Activated gamma-delta T cell (primary cell): ENCODE measurements around the gene OR13H1.
"Not testable (repeated sequence)": the region's sequence is repeated elsewhere in the genome, so short reads cannot be mapped to it uniquely, and the experiment has no call there.

ENCODE experiments used
- DNase-seq: peaks from one replicate; lab custom pipeline; 2025; lab: John Stamatoyannopoulos, UW
- total RNA-seq, 2 donors: gene quantifications; one replicate each; lab custom pipeline; 2026; lab: John Stamatoyannopoulos, UW

The OR13H1 gene, protein sequence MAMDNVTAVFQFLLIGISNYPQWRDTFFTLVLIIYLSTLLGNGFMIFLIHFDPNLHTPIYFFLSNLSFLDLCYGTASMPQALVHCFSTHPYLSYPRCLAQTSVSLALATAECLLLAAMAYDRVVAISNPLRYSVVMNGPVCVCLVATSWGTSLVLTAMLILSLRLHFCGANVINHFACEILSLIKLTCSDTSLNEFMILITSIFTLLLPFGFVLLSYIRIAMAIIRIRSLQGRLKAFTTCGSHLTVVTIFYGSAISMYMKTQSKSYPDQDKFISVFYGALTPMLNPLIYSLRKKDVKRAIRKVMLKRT
- 0 reads per million in 2 donors for total RNA-seq

DNA sequence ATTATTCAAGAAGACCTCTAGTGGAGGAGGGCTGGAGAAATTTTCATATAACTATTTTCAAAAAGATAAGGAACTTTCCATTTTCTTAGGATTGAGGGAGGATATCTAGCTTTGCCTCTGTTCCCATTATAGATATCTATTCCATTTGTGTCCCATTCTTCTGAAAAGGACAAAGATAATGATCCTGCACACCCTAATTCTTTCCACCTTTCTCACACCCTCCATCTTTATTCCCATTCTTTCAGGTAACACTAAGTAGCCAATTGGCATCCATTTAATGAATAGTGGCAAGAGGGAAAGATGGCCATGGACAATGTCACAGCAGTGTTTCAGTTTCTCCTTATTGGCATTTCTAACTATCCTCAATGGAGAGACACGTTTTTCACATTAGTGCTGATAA, at the start of gene OR13H1:
TSS of gene OR13H1 (plus strand) at position 301 of the 400 bp plus-strand sequence. CDS start at position 301, 0 bp downstream.
- DNase-seq, result no peak

DNA sequence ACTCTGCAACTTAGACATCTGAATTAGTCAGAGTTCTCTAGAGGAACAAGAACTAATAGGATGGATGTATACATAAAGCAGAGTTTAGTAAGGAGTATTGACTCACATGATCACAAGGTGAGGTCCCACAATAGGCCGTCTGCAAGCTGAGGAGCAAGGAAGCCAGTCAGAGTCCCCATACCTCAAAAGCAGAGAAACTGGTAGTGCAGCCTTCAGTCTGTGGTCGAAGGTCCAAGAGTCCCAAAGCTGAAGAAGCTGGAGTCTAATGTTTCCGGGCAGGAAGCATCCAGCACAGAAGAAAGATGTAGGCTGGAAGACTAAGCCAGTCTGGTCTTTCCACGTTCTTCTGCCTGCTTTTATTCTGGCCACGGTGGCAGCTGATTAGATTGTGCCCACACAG, 42.3 kb upstream of the OR13H1 start:
- DNase-seq, result not testable (repeated sequence)

DNA sequence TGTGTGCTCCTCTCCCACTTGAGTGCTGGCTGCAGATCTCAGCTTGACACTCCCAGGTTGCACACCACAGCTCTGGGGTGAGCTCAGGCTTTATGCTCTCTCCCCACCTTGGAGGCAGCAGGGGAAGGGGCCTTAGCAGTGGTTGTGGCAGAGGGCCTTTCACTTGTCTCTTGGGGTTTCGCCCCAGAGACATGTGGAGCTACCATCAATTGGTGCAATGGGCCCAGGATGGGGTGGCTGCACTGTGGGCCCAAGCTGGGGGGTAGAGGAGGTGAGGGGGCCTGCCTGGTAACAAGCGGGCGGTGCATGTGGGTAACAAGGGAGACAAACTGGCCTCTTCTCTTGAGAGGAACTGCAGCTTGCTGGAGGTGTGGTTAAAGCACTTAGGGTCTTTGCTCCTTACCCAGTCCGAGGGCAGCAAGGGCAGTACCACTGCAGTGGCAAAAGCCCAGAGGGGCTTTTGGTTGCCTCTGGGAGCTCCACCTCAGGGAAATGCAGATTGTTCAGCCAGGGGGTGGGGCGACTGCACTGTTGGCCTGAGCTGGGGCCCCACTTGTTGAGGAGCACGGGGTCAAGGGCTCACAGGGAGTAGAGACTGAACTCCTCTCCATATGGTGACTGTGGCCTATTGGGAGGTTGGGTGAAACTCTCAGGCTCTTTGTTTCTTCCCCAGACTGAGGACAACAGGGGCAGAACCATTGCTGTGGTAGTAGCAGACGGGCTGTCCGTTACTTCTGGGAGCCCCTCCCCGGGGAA, 30.5 kb upstream of the OR13H1 start:
- no peak for DNase-seq

DNA sequence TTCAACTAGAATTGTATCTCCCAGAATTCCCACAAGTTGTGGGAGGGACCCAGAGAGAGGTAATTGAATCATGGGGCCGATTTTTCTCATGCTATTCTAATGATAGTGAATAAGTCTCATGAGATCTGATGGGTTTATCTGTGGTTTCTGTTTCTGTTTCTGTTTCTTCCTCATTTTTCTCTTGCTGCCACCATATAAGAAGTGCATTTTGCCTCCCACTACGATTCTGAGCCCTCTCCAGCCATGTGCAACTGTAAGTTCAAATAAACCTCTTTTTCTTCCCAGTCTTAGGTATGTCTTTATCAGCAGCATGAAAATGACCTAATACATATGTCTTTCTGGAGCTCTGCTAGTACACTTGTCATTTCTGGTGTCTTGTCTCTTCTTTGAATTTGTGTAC, 22.1 kb upstream of the OR13H1 start:
- no peak for DNase-seq

DNA sequence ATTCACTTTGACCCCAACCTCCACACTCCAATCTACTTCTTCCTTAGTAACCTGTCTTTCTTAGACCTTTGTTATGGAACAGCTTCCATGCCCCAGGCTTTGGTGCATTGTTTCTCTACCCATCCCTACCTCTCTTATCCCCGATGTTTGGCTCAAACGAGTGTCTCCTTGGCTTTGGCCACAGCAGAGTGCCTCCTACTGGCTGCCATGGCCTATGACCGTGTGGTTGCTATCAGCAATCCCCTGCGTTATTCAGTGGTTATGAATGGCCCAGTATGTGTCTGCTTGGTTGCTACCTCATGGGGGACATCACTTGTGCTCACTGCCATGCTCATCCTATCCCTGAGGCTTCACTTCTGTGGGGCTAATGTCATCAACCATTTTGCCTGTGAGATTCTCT, 344 bp downstream of the OR13H1 start:
- no peak for DNase-seq

DNA sequence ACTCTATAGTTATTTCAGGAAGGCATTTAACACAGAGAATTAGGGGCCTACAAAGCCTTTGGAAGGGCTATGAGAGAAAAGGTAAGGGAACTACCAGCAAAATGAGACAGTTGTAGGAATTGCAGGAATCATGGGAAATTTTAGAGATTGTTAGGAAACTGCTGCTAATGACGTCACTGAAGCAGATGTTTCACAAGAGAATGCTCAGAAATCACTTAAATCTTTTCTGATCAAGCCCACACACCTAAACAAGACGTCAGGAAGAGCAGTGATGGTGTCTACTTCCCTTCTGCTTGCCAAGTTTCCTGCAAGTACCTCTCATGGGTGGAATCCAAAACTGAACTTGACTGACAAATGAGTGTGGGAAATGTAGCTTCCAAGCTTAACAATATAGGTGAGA, 5.1 kb downstream of the OR13H1 start:
- no peak for DNase-seq

DNA sequence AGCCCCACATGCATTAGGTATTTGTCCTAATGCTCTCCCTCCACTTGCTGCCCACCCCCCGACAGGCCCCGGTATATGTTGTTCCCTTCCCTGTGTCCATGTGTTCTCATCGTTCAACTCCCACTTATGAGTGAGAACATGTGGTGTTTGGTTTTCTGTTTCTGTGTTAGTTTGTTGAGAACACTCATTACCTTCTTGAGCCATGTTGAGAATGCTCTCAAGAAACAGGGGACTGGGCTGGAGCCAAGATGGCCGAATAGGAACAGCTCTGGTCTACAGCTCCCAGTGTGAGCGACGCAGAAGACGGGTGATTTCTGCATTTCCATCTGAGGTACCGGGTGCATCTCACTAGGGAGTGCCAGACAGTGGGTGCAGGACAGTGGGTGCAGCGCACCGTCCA, 8.6 kb downstream of the OR13H1 start:
- DNase-seq, result not testable (repeated sequence)

DNA sequence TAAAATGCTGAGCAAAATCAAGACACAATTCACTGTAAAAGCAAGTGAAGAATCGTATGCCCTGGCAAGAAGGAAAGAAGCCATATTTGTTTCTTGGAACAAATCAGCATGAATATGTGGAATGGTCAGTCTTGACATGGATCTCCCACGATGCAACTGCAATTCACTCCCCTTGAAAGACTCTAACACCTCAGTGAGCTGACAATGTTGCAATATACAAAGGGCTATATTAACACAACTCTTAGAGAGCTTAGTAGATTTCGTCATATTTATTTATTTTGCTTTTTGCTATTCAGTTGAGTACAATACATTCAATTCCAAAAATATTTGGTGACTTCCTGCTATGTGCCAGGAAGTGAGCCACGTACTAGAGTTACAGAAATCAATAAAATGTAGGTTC, 14.7 kb downstream of the OR13H1 start:
- DNase-seq, result no peak

DNA sequence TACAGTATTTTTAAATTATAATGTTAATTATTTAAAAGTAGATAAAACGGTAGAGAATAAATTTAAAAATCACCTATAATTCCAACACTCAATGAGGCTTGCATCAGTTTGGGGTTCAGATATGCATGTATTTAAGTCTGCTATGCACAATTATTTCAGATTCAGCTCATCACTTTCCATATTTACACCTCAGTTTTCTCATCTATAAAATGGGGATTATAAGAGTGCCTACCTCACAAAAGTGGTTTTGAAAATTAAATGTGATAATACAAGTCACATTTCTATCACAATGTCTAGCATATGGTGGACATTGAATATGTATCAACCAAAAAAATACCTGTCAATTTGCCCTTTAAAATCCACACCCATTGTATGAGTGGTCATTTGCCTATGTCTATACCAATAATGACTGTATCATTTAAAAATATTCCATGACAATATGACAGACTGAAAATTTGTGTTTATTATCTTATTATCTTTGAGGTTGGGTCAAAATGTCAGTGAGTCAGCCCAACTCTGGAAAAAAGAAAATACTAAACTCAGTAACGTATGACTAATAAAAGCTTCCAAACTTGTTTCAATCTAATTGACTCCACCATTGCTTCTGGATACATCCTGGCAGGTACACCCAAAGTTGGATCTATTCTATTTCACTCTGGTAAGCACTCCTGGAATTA, 20.8 kb downstream of the OR13H1 start:
- DNase-seq, result no peak

DNA sequence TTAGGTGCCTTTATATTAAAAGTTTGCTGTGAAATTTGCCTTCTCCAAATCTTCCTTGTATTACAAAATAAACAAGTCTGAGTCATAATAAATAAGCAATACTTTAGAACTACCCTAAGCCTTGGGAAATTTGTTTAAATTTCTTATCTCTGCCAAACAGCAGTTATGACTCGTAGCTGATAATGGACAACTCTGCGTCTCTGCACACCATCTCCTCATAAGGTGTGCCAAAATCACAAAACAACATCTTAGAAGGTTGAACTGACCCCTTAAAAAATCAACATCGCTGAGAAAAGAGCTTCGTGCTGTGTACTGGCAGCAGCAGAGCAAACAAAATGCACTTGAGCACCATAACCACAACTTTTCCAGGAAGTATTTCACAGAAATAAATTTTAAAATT, 22.0 kb downstream of the OR13H1 start:
- DNase-seq, result no peak

DNA sequence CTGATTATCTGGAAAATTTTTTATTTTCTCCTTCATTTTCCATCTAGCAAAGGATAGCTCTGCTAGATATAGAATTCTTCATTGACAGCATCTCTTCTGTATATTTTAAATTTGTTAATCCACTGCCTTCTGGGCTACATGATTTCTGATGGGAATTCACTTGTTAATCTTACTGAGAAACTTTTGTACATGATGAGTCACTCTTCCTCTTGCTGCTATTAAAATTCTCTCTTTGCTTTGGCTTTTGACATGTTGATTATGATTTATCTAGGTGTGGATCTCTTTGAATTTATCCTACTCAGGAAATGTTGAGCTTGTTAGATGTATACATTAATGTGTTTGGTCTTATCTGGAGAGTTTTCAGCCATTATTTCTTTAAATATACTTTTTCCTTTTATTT, 27.5 kb downstream of the OR13H1 start:
- DNase-seq, result no peak

DNA sequence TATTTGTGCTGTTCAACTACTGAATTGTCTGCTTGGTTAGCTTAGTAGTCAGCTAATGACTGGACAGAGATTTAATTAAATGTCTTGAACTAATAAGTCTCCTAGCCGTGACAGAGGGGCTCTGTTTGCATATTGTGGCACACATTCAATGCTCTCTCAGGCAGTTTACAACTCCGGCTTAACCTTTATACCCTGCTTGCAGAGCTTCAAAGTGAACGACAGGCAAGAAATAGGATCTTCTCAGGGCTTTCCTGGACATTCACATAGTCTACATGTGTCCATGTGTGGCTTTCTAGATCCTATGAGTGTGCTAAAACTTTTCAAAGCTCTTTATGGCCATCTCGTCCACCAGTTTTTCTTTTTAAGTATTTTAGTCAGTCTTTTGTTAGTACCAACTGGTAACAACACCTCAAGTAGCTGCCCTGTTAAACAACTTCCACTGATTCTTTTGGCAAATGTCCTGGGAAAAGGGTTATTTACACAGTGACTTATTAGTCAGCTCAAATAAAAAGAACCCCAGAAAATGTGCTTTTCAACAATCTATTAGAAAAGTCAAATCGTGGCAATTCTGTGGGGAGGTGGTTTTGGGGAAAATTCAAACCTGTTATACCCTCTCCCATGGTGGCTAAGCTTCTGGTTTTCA, 28.6 kb downstream of the OR13H1 start:
- no peak for DNase-seq

DNA sequence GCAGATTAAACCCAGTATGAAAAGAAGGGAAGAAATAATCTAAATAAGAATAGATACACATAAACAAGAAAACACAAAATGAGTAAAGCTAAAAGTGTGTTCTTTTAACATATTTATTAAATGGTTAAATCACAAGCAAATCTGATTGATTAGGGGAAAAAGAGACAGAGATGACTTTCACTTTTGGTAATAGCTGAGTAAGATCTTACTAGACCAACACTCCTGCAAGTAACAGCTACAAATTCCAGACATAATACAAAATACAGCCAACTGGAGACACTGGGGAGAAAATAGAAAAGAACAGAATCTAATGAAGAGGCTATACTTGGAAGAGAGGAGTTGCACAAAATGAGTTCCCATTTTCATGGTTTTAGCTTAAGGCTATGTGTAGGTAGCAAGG, 33.5 kb downstream of the OR13H1 start:
- no peak for DNase-seq

DNA sequence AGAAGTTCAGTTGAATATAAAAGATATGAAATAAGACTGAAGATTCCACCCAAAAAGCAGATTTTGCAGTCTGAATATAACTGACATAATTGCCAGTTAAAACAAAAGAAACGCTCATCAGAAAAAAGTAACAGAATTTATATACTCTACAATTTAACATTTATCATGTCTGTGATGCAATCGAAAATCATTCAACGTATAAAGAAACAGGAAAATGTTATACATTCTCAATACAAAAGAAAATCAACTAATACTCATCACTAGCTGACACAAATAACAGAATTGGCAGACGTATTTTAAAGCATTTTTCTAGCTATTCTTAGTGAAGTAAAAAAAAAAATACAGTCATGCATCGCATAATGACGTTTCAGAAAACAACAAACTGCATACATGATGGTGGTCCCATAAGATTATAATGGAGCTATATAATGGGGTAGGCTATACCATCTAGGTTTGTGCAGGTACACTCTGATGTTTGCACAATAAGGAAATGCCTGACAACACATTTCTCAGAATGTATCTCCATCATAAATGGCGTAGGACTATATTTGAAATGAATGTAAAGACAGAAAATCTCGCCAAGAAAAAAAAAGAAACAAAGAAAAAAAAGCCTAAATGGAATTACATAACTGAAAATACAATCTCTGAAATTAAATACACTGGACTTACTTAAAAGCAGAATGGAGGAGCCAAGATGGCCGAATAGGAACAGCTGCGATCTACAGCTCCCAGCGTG, 34.3 kb downstream of the OR13H1 start:
- no peak for DNase-seq

DNA sequence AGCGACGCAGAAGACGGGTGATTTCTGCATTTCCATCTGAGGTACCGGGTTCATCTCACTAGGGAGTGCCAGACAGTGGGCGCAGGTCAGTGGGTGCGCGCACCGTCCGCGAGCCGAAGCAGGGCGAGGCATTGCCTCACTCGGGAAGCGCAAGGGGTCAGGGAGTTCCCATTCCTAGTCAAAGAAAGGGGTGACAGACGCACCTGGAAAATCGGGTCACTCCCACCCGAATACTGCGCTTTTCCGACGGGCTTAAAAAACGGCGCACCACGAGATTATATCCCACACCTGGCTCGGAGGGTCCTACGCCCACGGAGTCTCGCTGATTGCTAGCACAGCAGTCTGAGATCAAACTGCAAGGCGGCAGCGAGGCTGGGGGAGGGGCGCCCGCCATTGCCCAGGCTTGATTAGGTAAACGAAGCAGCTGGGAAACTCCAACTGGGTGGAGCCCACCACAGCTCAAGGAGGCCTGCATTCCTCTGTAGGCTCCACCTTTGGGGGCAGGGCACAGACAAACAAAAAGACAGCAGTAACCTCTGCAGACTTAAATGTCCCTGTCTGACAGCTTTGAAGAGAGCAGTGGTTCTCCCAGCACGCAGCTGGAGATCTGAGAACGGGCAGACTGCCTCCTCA, 35.0 kb downstream of the OR13H1 start:
- DNase-seq, result not testable (repeated sequence)

DNA sequence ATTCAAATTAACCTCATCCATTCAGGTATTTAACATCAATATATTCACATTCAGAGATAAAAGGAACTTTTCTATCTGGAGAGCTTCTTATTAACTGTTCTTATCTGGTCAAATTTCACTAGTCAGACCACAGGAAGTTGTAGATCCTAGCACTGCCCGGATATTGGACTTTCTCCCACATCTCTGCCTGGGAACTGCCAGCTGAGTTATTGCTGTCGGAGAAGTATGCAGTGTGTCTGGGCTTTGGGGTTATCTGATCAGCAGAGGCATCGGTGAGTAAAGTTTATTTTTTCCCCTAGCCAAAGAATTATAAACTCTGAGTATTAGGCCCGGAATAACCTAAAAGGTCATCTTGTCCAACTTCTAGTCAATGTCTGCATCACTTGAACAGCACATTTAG, 45.1 kb downstream of the OR13H1 start:
- no peak for DNase-seq
